HG03135 (cell line): Measurements from ENCODE around the gene ZNF101.

Experiments used
- ATAC-seq: cut with Tn5 transposase; IDR thresholded peaks from one replicate; pipeline ENCODE4 v1.9.1; 2021; ENCODE audit warnings: mild to moderate bottlenecking, moderate library complexity; ENCODE audit not compliant: unreplicated experiment

Gene ZNF101

DNA sequence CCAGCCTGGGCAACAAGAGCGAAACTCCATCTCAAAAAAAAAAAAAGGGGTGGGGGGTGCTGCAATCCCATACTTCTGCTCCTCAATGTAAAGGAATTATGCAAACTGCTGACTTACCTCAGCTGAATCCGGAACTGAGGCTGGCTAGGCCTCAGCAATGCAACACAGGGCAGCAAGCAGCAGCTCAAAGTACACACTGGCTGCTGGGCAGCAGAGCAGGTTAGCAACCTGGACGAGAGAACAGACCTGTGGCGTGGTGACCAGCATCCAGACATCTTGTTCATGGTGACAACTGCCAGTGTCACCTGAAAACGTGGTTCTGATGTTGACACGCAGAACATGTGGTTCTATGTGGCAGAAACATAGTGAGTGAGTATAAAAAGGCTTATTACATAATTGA, 36.2 kb downstream of the ZNF101 start:
- ATAC-seq = no peak

DNA sequence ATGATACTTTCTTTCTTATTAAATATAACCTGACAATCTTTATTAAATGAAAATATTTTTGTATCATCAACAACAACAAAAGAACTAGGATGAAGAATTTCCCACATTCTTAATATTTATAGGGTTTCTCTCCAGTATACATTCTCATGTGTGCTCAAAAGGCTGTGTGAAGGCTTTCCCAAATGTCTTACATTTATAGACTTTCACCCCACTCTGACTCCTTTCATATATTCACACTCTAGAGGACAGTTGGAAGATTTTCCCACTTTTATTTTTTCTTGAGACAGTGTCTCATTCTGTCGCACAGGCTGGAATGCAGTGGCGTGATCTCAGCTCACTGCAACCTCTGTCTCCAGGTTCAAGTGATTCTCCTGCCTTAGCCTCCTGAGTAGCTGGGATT, 41.9 kb downstream of the ZNF101 start:
- no peak for ATAC-seq

DNA sequence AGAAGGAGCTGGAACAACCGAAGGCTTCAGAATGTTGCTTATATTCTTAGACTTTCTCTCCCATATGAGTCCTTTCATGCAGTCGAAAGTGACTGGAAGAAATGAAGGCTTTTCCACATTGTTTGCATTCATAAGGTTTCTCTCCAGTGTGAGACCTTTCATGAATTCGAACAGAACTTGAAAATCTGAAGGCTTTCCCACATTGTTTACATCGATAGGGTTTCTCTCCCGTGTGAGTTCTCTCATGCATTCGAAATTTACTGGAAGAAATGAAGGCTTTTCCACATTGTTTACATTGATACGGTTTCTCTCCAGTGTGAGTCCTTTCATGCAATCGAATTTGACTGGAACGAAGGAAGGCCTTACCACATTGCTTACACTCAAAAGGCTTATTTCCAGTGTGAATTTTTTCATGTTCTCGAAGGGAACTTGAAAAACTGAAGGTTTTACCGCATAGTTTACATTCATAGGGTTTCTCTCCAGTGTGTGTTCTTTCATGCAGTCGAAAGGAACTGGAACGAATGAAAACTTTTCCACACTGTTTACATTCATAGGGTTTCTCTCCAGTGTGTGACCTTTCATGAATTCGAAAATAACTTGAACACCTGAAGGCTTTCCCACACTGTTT, 42.8 kb downstream of the ZNF101 start:
- no peak for ATAC-seq

DNA sequence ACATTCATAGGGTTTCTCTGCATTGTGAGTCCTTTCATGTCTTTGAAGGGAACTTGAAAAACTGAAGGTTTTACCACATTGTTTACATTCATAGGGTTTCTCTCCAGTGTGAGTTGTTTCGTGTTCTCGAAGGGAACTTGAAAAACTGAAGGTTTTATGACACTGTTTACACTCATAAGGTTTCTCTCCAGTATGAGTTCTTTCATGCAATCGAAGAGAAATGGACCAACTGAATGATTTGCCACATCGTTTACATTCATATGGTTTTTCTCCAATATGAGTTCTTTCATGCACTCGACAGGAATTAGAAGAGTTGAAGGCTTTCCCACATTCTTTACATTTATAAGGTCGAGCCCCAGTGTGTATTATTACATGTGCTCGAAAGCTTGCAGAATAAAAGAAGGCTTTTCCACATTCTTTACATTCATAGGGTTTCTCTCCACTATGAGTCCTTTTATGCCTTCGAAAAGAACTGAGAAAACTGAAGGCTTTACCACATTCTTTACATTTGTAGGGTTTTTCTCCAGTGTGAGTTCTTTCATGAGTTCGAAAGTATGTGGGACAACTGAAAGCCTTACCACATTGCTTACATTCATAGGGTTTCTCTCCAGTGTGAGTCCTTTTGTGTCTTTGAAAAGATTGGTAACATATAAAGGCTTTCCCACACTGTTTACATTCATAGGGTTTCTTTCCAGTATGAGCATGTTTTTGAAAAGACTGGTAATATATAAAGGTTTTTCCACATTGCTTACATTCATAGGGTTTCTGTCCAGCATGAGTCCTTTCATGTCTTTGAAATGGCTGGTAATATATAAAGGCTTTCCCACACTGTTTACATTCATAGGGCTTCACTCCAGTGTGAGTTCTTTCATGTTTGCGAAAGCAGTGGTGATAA, 43.5 kb downstream of the ZNF101 start:
- no peak for ATAC-seq

DNA sequence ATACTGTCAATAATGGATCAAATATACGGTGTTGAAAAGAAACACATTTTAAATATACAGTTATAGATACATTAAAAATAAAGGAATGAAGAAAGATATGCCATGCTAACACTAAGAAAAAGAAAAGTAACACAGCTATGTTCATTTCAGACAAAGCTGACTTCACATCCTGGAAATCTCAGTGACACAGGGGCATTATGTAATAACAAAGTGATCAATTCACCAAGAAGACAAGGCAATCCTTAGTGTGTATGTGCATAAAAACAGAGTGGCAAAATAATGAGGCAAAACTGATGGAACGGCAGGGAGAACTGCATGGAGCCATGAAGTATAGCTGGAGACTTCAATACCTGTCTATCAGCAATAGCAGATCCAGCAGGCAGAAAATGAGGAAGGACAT, 51.2 kb downstream of the ZNF101 start:
- no peak for ATAC-seq

DNA sequence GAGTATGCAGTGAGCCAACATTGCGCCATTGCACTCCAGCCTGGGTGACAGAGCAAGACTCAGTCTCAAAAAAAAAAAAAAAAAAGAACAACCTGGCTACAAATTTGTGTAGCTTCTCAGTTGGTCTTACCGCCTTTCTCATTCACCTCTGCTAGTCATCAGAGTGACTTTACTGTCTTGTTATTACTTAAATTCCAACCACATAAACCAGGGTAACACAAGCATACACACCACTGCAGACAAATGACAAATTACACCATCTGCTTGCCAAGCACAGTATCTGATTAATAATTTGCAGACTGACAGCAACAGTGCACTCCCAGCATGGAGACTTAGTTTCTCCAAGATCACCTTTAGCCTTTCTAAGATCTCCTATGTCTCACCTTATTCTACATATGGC, 53.3 kb downstream of the ZNF101 start:
- ATAC-seq = no peak

DNA sequence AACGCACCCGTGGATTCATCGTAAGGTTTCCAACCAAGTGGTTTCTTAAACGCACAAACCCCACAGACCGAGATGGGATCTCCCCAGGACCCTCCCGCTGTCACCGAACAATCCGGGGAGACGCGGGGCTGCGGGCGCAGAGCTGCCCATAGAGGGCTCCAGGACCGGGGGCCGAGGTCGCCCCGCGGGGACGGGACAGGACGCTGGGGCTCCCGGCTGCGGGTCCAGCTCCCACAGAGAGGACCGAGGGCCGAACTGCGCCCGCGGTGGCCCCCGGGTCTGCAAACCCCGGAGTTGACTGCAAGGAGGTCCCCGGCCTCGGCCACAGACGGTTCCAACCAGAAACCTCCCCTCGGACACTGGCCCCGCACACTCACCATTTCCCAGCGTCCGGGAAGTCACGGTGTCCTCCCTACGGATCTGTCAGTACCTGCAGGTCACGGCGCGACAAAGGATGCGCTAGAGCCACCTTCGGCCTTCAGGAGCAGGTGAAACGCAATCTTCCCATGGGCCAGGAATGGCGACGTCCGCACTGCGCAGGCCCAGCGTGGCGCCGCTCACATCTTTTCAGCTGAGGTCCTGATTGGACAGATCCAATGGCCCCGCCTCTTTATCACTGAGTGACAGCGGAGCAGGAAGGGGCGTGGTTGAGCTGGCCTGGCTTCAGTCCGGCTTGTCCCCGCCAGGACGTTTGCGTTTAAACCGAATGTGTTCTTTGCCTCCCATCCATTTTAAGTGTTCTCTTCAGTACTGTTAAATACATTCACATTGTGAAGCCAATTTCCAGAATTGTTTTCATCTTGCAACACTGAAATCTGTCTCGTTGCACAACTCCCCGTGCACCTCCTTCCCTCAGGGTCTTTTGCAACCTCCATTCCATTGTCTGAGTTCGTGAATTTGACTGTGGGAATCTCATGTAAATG, 64.2 kb downstream of the ZNF101 start, which contains the start of gene ZNF14:
Gene ZNF14, minus strand, starts transcription at position 534 of the 923 bp plus-strand sequence. Its CDS starts 154 bp downstream, at position 380.
- ATAC-seq = peak; percentile 99
